Kidney (tissue), 14 donors: ENCODE data around the gene SAMD15. TPM values are rescaled to one million over a fixed set of nuclear protein-coding genes. Genes with fewer than 3 reads are reported as not detected.

ENCODE experiments used
- DNase-seq, 5 donors: peaks; one replicate each; pipeline ENCODE4 v3.0.0-alpha.2; 2013 to 2020
- FAIRE-seq: peaks from 2 replicates; lab custom pipeline; 2012; peaks lifted over from hg19 to GRCh38; lab: Jason Lieb, UNC
- H3K27ac ChIP-seq, 2 donors: one replicate each; pipeline ENCODE4 v1.7.0; 2013; ENCODE audit warnings: low read depth in 2 of 2, low read length in 2 of 2, inconsistent platforms in 1 of 2
- H3K27me3 ChIP-seq: one replicate; pipeline ENCODE4 v1.7.1; 2013; ENCODE audit warnings: low read length, inconsistent platforms; ENCODE audit not compliant: control insufficient read depth, insufficient read depth
- H3K36me3 ChIP-seq, 3 donors: one replicate each; pipeline versions ENCODE4 v1.7.0 to v1.7.1; 2013; ENCODE audit warnings: low read length in 3 of 3, control low read depth in 1 of 3, inconsistent platforms in 1 of 3; ENCODE audit not compliant: insufficient read depth in 3 of 3, control insufficient read depth in 2 of 3
- H3K4me1 ChIP-seq, 3 donors: one replicate each; pipeline versions ENCODE4 v1.7.0 to v1.7.1; 2013; ENCODE audit warnings: low read length in 3 of 3, inconsistent platforms in 1 of 3, low read depth in 1 of 3; ENCODE audit not compliant: control insufficient read depth in 2 of 3, insufficient read depth in 2 of 3
- H3K4me3 ChIP-seq, 3 donors: one replicate each; pipeline versions ENCODE4 v1.7.0 to v1.8.1; 2013; ENCODE audit warnings: low read length in 3 of 3, control low read depth in 1 of 3, inconsistent platforms in 1 of 3
- H3K9ac ChIP-seq, 3 donors: one replicate each; pipeline versions ENCODE4 v1.7.0 to v1.7.1; 2013; ENCODE audit warnings: low read length in 3 of 3, control low read depth in 1 of 3, inconsistent platforms in 1 of 3
- H3K9me3 ChIP-seq, 3 donors: one replicate each; pipeline versions ENCODE4 v1.7.0 to v1.7.1; 2013; ENCODE audit warnings: low read length in 3 of 3, control low read depth in 1 of 3, inconsistent platforms in 1 of 3; ENCODE audit not compliant: control insufficient read depth in 2 of 3, insufficient read depth in 1 of 3
- intact Hi-C: fragments of 100-400 bp; cut with DNase I; formaldehyde crosslinking; loops from one replicate; pipeline ENCODE4 v1.11.1; 2022
- polyA plus RNA-seq: library from polyadenylated mRNA; stranded (reverse); fragments of 350-450 nt; fragmentation: Illumina TruSeq; extraction: RNeasy Lipid Tissue Mini Kit (QIAGEN cat#74804); gene quantifications from one replicate; pipeline ENCODE4 v1.2.3, GENCODE V29; 2014; ENCODE audit warnings: low read depth, low replicate concordance; ENCODE audit not compliant: insufficient read depth
- total RNA-seq: library from RNA; stranded (reverse); fragmentation: NEBNext Ultra II Directional; extraction: Animal tissue kit (Norgen Biotek cat#: 25700); gene quantifications from one replicate; pipeline ENCODE4 v1.2.1, GENCODE V29; 2021
- TF ChIP-seq, protein P1 (sequence below): IDR thresholded peaks from 3 replicates; pipeline ENCODE4 v1.5.1; 2012; ENCODE audit warnings: mild to moderate bottlenecking, moderate library complexity, borderline replicate concordance; ENCODE audit not compliant: insufficient read depth; ENCODE audit errors: extremely low read depth
- donor health status: control.
- donor health status: control.
- donor health status: control.
- donor health status: control.
- donor health status: control.
- donor health status: DM: yes; HTN: yes; CAD: no.
- donor health status: Normal renal cell carcinoma (clear cell type).

The SAMD15 gene
- total and polyA plus RNA-seq, 2 donors from 2014 or later, result 1.8 to 6.2 TPM

DNA sequence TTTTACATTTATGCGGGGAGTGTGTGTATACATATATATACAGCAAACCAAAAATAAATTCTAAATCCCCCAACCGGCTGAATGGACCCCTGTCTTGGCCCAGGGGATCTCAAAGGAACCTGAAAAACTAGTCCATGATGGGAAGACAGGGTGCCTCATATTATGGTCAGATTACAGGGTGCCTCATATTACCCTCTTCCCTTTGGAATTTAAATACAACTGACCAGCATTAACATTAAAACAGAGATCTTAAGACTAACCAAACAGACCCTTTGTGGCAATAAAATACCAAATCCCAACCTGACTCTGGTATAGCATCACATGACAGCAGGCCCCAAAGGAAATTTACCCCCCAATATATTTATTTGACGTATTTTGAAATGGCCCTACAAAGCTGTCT lies 39.3 kb upstream of the SAMD15 start:
- intact Hi-C loops, result no loop called here
- no peaks in the 10 kb centered on the region for H3K27me3 ChIP-seq
- no peaks in the 10 kb centered on the region for H3K4me1 ChIP-seq
- H3K9ac ChIP-seq, result no peak overlapping the region
- no peak overlapping the region for H3K27ac ChIP-seq
- no peak overlapping the region for H3K4me3 ChIP-seq
- no peak for DNase-seq
- TF ChIP-seq, protein P1, sequence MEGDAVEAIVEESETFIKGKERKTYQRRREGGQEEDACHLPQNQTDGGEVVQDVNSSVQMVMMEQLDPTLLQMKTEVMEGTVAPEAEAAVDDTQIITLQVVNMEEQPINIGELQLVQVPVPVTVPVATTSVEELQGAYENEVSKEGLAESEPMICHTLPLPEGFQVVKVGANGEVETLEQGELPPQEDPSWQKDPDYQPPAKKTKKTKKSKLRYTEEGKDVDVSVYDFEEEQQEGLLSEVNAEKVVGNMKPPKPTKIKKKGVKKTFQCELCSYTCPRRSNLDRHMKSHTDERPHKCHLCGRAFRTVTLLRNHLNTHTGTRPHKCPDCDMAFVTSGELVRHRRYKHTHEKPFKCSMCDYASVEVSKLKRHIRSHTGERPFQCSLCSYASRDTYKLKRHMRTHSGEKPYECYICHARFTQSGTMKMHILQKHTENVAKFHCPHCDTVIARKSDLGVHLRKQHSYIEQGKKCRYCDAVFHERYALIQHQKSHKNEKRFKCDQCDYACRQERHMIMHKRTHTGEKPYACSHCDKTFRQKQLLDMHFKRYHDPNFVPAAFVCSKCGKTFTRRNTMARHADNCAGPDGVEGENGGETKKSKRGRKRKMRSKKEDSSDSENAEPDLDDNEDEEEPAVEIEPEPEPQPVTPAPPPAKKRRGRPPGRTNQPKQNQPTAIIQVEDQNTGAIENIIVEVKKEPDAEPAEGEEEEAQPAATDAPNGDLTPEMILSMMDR, result no peak
- H3K9me3 ChIP-seq, result no peaks in the 10 kb centered on the region
- no peak for FAIRE-seq
- H3K36me3 ChIP-seq, result peaks cover 5 to 12% (median 11%) of the 10 kb centered on the region in 3 donors

DNA sequence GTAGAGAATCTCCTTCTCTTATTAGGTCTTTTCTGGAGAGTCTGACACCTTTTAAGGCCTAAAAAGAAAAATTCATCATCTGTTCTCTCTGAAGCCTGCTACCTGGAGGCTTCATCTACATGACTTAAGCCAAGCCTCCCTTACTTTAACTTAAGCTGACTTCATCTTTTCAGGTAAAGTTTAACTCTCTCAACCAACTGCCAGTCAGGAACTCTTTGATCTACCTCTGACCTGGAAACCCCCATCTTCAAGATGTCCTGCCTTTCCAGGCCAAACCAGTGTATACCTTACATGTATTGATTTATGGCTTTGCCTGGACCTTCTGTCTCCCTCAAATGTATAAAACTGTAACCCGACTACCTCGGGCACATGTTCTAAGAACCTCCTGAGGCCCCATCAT lies 38.9 kb upstream of the SAMD15 start:
- Histone ChIP-seq H3K27me3 (no peaks in the 10 kb centered on the region), H3K9ac (no peak overlapping the region), H3K9me3 (no peaks in the 10 kb centered on the region), H3K4me3 (no peak overlapping the region), H3K27ac (no peak overlapping the region), H3K36me3 (peaks cover 5 to 12% (median 11%) of the 10 kb centered on the region in 3 donors), H3K4me1 (no peaks in the 10 kb centered on the region)
- TF ChIP-seq, protein P1, result no peak
- DNase-seq (peak in 2 of 5 donors; percentile 37 to 42), FAIRE-seq (no peak)
- intact Hi-C loops, result no loop called here

DNA sequence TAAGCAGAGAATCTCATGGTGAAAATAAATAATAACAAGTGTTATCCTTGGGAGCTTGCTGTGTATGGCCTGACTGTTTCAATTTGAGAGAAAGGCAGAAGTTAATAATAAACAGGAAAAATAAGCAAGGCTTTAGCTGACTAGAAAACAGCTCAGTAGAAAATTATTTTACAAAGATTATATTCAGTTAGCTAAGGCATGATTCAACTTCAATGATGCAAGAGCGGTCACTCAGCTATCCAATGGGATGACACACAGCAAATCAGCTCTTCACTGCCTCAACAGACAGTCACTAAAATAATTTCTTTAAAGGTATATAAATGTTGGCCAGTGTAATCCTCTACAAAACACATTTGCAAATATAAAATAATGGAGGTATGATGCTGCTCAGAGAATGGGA lies 37.8 kb upstream of the SAMD15 start:
- FAIRE-seq, result no peak

More for the DNA sequence above, 37.8 kb upstream of the SAMD15 start:
- intact Hi-C loops, result no loop called here
- no peak overlapping the region for H3K27ac ChIP-seq
- peaks cover 5 to 12% (median 11%) of the 10 kb centered on the region in 3 donors for H3K36me3 ChIP-seq
- no peaks in the 10 kb centered on the region for H3K4me1 ChIP-seq
- TF ChIP-seq, protein P1, result no peak
- H3K9ac ChIP-seq, result no peak overlapping the region
- no peak for DNase-seq
- no peaks in the 10 kb centered on the region for H3K9me3 ChIP-seq
- no peaks in the 10 kb centered on the region for H3K27me3 ChIP-seq
- no peak overlapping the region for H3K4me3 ChIP-seq
